ENCODE measurements around the gene DRC7. TPM values are rescaled to one million over a fixed set of nuclear protein-coding genes. Genes with fewer than 3 reads are reported as not detected.

DRC7 gene
- total and polyA plus RNA-seq, 9 of the 15 experiments (the other 6 are each of a cell fraction or from before 2014, with no cell fraction given), result 0.04 to 0.33 (median 0.12) TPM; not detected in 3

DNA sequence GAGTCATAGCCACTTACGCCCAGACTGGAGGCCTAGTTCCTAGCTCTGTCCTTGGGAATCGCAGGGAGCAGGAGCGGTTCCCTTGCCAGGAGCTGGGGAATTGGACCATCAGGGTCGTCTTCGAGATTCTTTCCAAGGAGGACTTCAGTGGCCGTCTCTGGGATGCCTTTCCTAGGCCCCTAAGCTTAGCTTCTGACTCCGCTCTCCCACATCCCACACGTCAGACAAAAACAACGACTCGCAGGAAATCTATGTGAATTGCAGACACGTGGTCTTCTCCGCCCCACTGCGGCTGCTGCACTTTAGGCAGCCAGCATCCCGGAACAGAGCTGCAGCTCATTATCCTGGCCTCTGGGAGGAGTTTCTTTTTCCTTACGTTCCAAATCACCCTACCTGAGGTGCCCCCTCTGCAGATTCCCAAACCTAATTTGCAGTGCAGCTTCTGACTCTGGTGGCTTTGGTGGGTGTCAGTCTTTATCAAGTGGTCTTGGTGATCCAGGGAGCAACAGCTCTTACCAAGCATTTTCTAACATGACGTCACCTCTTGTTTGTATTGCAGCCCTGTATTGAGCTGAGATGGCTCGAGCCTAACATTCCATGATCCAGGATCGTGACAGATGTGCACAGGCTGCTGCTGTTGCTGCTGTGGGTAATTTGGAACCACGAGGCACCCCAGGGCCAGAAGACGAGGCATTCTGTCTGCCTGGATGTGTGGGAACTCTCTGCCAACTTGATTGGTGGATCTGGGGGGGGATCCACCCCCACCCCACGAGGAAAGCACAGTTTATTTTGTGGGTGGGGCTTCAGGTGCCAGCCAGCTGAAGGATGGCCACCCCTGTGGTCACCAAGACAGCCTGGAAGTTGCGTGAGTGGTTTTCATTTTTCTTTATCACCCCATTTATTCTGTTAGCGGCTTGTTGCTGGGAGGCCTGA is 42.1 kb downstream of the DRC7 start (continued):
- TF ChIP-seq SIN3A (IDR thresholded peaks at IDR 0.05; ENCODE audit: borderline replicate concordance in 2 of 2, control insufficient read depth in 1 of 2, low read depth in 2 of 2, low read length in 2 of 2) (peak in 1 of 2 experiments; percentile 76; a peak in 1 of 4 replicates), SMARCA5 (IDR thresholded peaks at IDR 0.05) (no peak), USF1 (CRISPR knock-in tag; IDR thresholded peaks at IDR 0.05) (peak; percentile 78), SAP30 (IDR thresholded peaks at IDR 0.05; ENCODE audit: borderline replicate concordance, insufficient read depth, low read depth, low read length, poor library complexity, severe bottlenecking) (peak; percentile 13), EP400 (IDR thresholded peaks at IDR 0.05) (peak; percentile 69), BCL6 (CRISPR knock-in tag; IDR thresholded peaks at IDR 0.05) (no peak), NFXL1 (CRISPR knock-in tag; IDR thresholded peaks at IDR 0.05) (no peak), JUNB (CRISPR knock-in tag; conservative IDR thresholded peaks at IDR 0.05) (peak; percentile 74), ZNF57 (CRISPR knock-in tag; IDR thresholded peaks at IDR 0.05) (no peak), FOXK2 (conservative IDR thresholded peaks at IDR 0.05 in 1 of 2, IDR thresholded peaks at IDR 0.05 in 1 of 2; ENCODE audit: low read depth in 2 of 2) (0 out of 4 replicates have a peak, but pooled peaks of 1 of the 2 experiments have one; percentile 20), ZNF76 (CRISPR knock-in tag; IDR thresholded peaks at IDR 0.05; ENCODE audit: borderline replicate concordance) (0 out of 2 replicates have a peak, but pooled peaks have one; percentile 8), BRD9 (IDR thresholded peaks at IDR 0.05; ENCODE audit: low read depth, partially characterized antibody) (no peak), ELF2 (CRISPR knock-in tag; IDR thresholded peaks at IDR 0.05) (peak; percentile 43; the same call in 1 of the 2 replicates), MXI1 (IDR thresholded peaks at IDR 0.05; ENCODE audit: low read depth, low read length) (peak; percentile 76; the same call in 1 of the 2 replicates), CEBPG (CRISPR knock-in tag; IDR thresholded peaks at IDR 0.05) (peak; percentile 61), CEBPG (tag; conservative IDR thresholded peaks at IDR 0.05 in 1 of 2, IDR thresholded peaks at IDR 0.05 in 1 of 2) (no peak)
- TF ChIP-seq, protein P1, sequence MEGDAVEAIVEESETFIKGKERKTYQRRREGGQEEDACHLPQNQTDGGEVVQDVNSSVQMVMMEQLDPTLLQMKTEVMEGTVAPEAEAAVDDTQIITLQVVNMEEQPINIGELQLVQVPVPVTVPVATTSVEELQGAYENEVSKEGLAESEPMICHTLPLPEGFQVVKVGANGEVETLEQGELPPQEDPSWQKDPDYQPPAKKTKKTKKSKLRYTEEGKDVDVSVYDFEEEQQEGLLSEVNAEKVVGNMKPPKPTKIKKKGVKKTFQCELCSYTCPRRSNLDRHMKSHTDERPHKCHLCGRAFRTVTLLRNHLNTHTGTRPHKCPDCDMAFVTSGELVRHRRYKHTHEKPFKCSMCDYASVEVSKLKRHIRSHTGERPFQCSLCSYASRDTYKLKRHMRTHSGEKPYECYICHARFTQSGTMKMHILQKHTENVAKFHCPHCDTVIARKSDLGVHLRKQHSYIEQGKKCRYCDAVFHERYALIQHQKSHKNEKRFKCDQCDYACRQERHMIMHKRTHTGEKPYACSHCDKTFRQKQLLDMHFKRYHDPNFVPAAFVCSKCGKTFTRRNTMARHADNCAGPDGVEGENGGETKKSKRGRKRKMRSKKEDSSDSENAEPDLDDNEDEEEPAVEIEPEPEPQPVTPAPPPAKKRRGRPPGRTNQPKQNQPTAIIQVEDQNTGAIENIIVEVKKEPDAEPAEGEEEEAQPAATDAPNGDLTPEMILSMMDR (IDR thresholded peaks at IDR 0.05 in 2 of 3, conservative IDR thresholded peaks at IDR 0.05 in 1 of 3; ENCODE audit: insufficient read depth in 2 of 3, low read depth in 1 of 3, low read length in 3 of 3), result peak; percentile 40 to 60 (median 49); a peak in 4 of 6 replicates
- TF ChIP-seq, protein P2, sequence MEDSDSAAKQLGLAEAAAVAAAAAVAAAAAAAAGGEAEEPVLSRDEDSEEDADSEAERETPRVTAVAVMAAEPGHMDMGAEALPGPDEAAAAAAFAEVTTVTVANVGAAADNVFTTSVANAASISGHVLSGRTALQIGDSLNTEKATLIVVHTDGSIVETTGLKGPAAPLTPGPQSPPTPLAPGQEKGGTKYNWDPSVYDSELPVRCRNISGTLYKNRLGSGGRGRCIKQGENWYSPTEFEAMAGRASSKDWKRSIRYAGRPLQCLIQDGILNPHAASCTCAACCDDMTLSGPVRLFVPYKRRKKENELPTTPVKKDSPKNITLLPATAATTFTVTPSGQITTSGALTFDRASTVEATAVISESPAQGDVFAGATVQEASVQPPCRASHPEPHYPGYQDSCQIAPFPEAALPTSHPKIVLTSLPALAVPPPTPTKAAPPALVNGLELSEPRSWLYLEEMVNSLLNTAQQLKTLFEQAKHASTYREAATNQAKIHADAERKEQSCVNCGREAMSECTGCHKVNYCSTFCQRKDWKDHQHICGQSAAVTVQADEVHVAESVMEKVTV (CRISPR knock-in tag; IDR thresholded peaks at IDR 0.05), result 0 out of 2 replicates have a peak, but pooled peaks have one; percentile 39
- TF ChIP-seq, protein P3, sequence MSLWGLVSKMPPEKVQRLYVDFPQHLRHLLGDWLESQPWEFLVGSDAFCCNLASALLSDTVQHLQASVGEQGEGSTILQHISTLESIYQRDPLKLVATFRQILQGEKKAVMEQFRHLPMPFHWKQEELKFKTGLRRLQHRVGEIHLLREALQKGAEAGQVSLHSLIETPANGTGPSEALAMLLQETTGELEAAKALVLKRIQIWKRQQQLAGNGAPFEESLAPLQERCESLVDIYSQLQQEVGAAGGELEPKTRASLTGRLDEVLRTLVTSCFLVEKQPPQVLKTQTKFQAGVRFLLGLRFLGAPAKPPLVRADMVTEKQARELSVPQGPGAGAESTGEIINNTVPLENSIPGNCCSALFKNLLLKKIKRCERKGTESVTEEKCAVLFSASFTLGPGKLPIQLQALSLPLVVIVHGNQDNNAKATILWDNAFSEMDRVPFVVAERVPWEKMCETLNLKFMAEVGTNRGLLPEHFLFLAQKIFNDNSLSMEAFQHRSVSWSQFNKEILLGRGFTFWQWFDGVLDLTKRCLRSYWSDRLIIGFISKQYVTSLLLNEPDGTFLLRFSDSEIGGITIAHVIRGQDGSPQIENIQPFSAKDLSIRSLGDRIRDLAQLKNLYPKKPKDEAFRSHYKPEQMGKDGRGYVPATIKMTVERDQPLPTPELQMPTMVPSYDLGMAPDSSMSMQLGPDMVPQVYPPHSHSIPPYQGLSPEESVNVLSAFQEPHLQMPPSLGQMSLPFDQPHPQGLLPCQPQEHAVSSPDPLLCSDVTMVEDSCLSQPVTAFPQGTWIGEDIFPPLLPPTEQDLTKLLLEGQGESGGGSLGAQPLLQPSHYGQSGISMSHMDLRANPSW (CRISPR knock-in tag; IDR thresholded peaks at IDR 0.05), result 0 out of 2 replicates have a peak, but pooled peaks have one; percentile 26
